HG02884 (cell line): ENCODE data around the gene LMOD2.
"Not testable (repeated sequence)": the region's sequence is repeated elsewhere in the genome, so short reads cannot be mapped to it uniquely, and the experiment has no call there.

ENCODE experiments used
- ATAC-seq: cut with Tn5 transposase; IDR thresholded peaks from one replicate; pipeline ENCODE4 v1.9.1; 2021; ENCODE audit warnings: mild to moderate bottlenecking, moderate library complexity; ENCODE audit not compliant: unreplicated experiment

LMOD2 gene, protein sequence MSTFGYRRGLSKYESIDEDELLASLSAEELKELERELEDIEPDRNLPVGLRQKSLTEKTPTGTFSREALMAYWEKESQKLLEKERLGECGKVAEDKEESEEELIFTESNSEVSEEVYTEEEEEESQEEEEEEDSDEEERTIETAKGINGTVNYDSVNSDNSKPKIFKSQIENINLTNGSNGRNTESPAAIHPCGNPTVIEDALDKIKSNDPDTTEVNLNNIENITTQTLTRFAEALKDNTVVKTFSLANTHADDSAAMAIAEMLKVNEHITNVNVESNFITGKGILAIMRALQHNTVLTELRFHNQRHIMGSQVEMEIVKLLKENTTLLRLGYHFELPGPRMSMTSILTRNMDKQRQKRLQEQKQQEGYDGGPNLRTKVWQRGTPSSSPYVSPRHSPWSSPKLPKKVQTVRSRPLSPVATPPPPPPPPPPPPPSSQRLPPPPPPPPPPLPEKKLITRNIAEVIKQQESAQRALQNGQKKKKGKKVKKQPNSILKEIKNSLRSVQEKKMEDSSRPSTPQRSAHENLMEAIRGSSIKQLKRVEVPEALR

DNA sequence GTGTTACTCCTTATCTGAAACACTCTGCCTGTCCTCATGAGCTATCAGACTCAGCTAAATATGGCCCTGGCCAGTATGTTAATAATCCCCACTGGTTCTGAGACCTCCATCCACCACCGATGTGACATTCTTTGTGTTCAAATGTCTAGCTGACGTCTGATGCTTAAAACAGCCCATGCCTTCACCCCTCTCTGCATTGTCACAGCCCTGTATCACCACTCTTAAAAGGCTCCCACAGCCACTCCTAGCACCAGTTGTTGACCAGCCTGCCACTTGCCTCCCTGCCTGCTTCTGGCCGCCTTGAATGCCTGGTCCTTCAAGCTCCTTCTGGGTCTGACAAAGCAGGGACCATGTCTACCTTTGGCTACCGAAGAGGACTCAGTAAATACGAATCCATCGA is at the start of gene LMOD2:
Gene LMOD2 (plus strand): TSS at position 253 of the 400 bp plus-strand sequence. CDS start 98 bp downstream, at position 351.
- no peak for ATAC-seq

DNA sequence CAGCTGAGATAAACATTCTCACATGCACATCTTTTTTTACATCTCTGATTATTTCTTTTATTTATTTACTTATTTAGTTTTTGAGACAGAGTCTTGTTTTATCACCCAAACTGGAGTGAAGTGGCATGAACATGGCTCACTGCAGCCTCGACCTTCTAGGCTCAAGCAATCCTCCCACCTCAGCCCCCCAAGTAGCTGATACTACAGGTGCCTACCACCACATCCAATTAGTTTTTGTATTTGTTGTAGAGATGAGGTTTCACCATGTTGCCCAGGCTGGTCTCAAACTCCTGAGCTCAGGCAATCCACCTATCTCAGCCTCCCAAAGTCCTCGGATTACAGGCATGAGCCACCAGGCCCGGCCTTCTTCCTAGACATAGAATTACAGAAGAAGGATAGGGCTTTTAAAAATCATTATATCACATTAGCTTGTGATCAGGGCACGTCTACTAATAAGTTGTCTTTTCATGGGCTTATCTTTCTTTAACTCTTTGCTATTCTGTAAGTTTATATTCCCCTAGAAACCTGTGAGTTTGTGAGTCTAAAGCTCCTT is 48.2 kb upstream of the LMOD2 start:
- ATAC-seq = no peak

DNA sequence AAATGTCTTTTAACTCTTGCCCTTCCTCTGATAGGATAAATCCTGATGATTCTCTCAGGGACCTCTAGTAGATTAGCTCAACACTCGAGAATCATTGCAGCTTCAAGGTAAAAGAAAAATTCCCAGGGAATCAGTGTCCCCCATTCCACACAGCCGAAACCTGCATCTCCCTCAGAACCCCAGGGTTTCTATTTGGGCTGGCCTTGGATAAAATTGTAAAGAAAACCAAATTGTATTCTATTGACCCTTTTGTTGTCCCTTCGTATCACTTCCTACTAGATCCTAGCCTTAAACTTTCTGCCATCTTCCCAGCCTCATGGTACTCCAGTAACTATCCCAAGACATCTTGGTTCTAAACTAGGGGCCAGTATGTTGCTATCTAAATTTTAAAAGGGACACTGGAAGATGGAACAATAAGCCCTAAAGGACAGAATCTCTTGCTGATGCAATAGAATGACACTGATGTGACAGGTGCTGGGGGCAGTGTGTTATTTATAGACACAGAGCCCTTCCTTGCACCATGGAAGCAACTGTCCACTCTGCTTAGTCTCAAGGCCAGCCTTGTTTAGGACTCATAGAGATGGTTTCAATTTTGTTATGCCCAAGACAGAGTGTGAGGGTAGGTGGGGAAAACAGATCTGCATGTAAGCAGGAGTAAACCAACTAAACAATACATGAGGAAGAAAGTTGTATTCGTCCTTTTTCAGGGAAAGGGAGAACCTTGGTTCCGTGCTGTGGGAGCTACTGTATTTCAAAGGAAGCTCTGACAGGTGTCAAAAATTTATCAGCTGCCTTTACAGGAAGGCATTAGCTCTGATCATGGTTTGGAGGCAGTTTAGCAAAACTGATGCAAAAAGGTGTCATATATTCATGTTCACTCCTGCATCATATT is 46.4 kb upstream of the LMOD2 start:
- no peak for ATAC-seq

- ATAC-seq = no peak
Measured at GRCh38 chr7:123609883-123610239, 45.8 kb upstream of the LMOD2 start.

DNA sequence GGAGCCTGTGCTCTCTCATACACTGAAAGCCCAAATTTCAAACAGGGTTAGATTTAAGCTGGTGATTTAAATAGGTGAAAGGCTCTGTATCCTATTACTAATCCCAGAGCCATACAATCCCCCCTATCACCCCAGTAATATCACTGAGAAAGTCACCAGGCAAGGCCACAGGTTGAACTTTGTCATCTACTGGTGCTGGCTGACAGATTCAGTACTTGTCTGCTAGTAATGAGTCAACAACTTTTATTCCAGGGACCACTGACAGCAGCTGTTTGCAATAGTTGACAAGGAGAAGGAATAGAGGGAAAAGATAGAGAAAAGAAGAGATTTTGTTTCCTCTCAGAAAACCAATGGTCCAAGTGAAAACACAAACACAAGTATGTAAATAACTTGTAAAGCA is 43.6 kb upstream of the LMOD2 start:
- no peak for ATAC-seq

- ATAC-seq = no peak
Measured at GRCh38 chr7:123615344-123615743, 40.3 kb upstream of the LMOD2 start.

GRCh38 chr7:123616223-123616622 is 39.4 kb upstream of the LMOD2 start:
- no peak for ATAC-seq

- no peak for ATAC-seq
Measured at GRCh38 chr7:123621707-123622106, 34.0 kb upstream of the LMOD2 start.

GRCh38 chr7:123622660-123623386 is 32.8 kb upstream of the LMOD2 start:
- ATAC-seq = no peak

DNA sequence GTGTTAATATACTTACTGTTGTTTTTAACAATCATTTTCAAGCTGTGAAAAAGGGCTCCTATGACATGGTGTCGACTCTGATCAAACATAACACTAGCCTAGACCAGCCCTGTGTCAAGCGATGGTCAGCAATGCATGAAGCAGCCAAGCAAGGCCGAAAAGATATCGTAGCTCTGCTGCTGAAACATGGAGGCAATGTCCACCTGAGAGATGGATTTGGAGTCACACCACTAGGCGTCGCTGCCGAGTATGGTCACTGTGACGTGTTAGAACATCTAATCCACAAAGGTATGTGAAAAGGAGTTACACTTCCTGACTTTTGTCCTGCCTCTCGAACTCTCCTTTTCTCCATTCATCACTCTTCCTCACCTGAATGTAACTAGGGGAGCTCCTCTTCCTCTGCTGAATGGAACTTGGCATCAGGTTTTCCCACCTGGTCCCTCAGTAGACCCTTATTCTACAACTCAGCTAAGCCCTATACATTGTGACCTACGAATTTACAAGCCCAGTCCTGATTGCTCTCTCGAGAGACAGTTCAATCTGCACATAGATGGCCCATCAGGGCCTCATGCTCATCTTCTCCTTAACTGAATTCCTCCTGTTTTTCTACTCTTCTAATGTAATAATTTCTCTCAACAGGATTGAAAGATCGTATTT is 31.0 kb upstream of the LMOD2 start:
- peak; percentile 94 for ATAC-seq

GRCh38 chr7:123625254-123625653 is 30.4 kb upstream of the LMOD2 start:
- ATAC-seq = no peak

DNA sequence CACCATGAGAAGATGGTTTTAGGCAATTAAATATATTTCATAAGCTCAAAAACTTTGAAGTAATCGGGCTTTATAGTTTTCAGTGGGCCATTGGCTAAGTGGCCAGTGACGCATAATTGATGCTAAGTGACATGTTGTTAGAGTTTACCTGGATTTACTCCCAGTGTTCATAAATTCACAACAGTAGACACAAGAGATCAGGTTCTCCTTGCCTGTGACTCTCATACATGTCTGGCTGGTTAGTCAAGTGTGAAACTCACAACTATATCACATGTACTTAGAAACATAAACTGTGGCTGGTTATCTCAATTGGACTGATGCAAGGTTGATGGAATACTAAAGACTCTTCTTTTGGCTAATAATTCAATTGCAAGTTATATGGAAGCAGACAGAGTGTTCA is 27.8 kb upstream of the LMOD2 start:
- no peak for ATAC-seq

DNA sequence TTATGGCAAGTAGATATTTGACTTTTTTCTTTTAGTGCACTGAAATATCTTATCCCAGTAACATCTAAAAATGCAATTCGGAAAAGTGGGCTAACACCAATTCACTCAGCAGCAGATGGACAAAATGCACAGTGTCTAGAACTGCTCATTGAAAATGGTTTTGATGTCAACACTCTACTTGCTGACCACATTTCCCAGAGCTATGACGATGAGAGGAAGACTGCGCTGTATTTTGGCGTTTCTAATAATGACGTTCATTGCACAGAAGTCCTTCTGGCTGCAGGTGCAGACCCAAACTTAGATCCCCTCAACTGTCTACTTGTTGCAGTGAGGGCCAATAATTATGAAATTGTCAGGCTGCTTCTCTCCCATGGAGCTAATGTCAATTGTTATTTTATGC is 26.8 kb upstream of the LMOD2 start:
- no peak for ATAC-seq

DNA sequence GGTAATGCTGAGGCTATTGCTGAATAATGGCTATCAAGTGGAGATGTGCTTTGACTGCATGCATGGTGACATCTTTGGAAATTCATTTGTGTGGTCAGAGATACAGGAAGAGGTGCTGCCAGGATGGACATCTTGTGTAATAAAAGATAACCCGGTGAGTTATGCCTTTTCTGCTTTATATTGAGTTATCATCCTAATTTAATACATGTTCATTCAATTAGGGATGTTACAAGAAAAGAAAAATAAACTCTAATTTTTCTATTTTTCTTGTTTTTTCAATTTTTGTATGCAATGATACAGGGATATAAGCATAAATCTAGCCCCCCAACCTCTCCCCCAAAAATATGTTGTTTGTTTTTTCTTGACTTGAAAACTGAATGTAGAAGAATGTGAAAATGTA is 26.4 kb upstream of the LMOD2 start:
- no peak for ATAC-seq

- no peak for ATAC-seq
Measured at GRCh38 chr7:123632808-123633207, 22.9 kb upstream of the LMOD2 start.

DNA sequence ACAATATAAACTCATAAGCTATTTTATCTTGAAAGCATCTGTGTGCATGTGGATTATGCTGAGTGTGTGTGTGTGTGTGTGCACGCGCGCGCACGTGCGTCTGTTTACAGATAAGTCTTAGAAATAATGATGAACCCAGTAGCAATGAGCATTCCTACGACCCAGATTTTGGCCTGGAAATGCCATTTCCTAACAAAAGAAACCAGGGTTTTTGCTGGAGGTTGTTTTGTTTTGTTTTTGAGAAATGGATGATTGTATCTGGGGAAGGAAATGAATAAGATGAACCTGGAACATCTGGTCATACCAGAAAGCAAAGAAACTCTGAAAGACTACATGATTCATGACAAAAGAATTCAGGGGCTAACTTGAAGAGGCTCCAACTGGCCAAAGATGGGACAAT is 22.1 kb upstream of the LMOD2 start:
- no peak for ATAC-seq

DNA sequence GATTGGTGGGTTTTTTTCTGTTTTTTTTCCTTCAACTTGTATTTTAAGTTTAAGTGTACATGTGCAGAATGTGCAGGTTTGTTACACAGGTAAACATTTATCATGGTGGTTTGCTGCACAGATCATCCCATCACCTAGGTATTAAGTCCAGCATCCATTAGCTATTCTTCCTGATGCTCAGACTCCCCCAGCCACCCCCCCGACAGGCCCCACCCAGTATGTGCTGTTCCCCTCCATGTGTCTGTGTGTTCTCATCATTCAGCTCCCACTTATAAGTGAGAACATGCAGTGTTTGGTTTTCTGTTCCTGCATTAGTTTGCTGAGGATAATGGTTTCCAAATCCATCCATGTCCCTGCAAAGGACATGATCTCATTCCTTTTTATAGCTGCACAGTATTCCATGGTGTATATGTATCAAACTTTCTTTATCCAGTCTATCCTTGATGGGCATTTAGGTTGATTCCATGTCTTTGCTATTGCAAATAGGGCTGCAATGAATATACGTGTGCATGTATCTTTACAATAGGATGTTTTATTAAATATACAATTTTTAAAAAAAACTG is 21.6 kb upstream of the LMOD2 start:
- ATAC-seq = not testable (repeated sequence)

- no peak for ATAC-seq
Measured at GRCh38 chr7:123635551-123636359, 19.9 kb upstream of the LMOD2 start.

- ATAC-seq = no peak
Measured at GRCh38 chr7:123637203-123637602, 18.5 kb upstream of the LMOD2 start.
